Sigmoid colon (tissue), 7 donors: ENCODE data around the gene CYP11A1. TPM values are rescaled to one million over a fixed set of nuclear protein-coding genes. Genes with fewer than 3 reads are reported as not detected.
"Not testable (repeated sequence)": the region's sequence is repeated elsewhere in the genome, so short reads cannot be mapped to it uniquely, and the experiment has no call there.

ENCODE experiments used
- DNase-seq: peaks from one replicate; pipeline ENCODE4 v3.0.0-alpha.2; 2019
- H3K27ac ChIP-seq, 4 donors: fragments of 200-600 bp; sonication (generic); one replicate each; pipeline ENCODE4 v1.5.1; 2016 to 2019; ENCODE audit warnings: mild to moderate bottlenecking in 1 of 4
- H3K27me3 ChIP-seq, 3 donors: fragments of 200-600 bp; sonication (generic); one replicate each; pipeline ENCODE4 v1.5.1; 2019; ENCODE audit warnings: mild to moderate bottlenecking in 1 of 3
- H3K36me3 ChIP-seq, 4 donors: fragments of 200-600 bp; sonication (generic); one replicate each; pipeline ENCODE4 v1.5.1; 2016 to 2019
- H3K4me1 ChIP-seq, 4 donors: fragments of 200-600 bp; sonication (generic); one replicate each; pipeline ENCODE4 v1.5.1; 2017 to 2019
- H3K4me3 ChIP-seq, 4 donors: fragments of 200-600 bp; sonication (generic); one replicate each; pipeline ENCODE4 v1.5.1; 2017 to 2019; ENCODE audit warnings: mild to moderate bottlenecking in 2 of 4, moderate library complexity in 1 of 4
- H3K9me3 ChIP-seq, 4 donors: fragments of 200-600 bp in 3 of 4; sonication (generic) in 3 of 4; one replicate each; pipeline versions ENCODE4 v1.5.1 to v1.6.1; 2013 to 2019
- CTCF ChIP-seq, 4 experiments: fragments of 450-650 bp in 3 of 4; fragments of 200-600 bp in 1 of 4; IDR thresholded peaks; one replicate each; pipeline ENCODE4 v1.5.1; 2016 to 2019; ENCODE audit warnings: antibody characterized with exemption in 4 of 4, mild to moderate bottlenecking in 3 of 4, moderate library complexity in 2 of 4
- EP300 ChIP-seq, 4 donors: sonication (generic); formaldehyde crosslinking; IDR thresholded peaks; one replicate each; pipeline ENCODE4 v1.6.1; 2017; ENCODE audit warnings: antibody characterized with exemption in 4 of 4
- POLR2A ChIP-seq, 2 donors: fragments of 450-650 bp; IDR thresholded peaks; one replicate each; pipeline ENCODE4 v1.6.1; 2016; ENCODE audit warnings: antibody characterized with exemption in 2 of 2, mild to moderate bottlenecking in 2 of 2, moderate library complexity in 2 of 2
- POLR2AphosphoS5 ChIP-seq, 4 donors: sonication (generic); formaldehyde crosslinking; IDR thresholded peaks; one replicate each; pipeline ENCODE4 v1.6.1; 2017; ENCODE audit warnings: antibody characterized with exemption in 4 of 4
- WGBS, 2 donors: extraction: QIAGEN DNeasy Blood & Tissue Kit; methylation state at CpG; one replicate each; pipeline ENCODE4 v1.1.7; 2013; 5-methylcytosine and 5-hydroxymethylcytosine counted together
- intact Hi-C: fragments of 100-400 bp; cut with DNase I; formaldehyde crosslinking; loops from one replicate; pipeline ENCODE4 v1.15.1; 2023
- polyA plus RNA-seq, 3 donors: library from polyadenylated mRNA; stranded (reverse); fragments of 200-250 nt; gene quantifications; one replicate each; pipeline ENCODE4 v1.2.3, GENCODE V29; 2013
- total RNA-seq, 4 donors: library from RNA; depleted of rRNA; stranded (reverse); fragments of >200 nt; gene quantifications; one replicate each; pipeline ENCODE4 v1.1.0, GENCODE V29; 2016
- donor health status: healthy with polysubstance abuse.
- donor health status: Bipolar disorder and iron deficiency.
- donor health status: healthy.

The CYP11A1 gene
- total and polyA plus RNA-seq, 7 donors = 0.22 to 1.7 (median 0.49) TPM; not detected in 2

- DNase-seq = peak; percentile 38
- Histone ChIP-seq H3K4me1 (peaks cover 0 to 12% (median 3%) of the 10 kb centered on the region in 4 donors), H3K9me3 (no peaks in the 10 kb centered on the region), H3K36me3 (no peaks in the 10 kb centered on the region), H3K4me3 (peak overlapping the region in 3 of 4 donors; percentile 39 to 61 (median 60)), H3K27me3 (peaks cover 0 to 32% (median 23%) of the 10 kb centered on the region in 3 donors), H3K27ac (peak overlapping the region in 3 of 4 donors; percentile 11 to 66 (median 54))
- intact Hi-C loops = no loop called here
- WGBS, 2 donors = 75 to 89% methylated on average over 12 of the region's 12 CpGs
- TF ChIP-seq POLR2A (IDR thresholded peaks at IDR 0.05) = no peak
- no peak for TF ChIP-seq POLR2AphosphoS5 (IDR thresholded peaks at IDR 0.05)
- no peak for TF ChIP-seq CTCF (IDR thresholded peaks at IDR 0.05)
Observed at GRCh38 chr15:74364936-74365597, 2.4 kb downstream of the CYP11A1 start.

- H3K4me1 ChIP-seq = peaks cover 0 to 12% (median 3%) of the 10 kb centered on the region in 4 donors
- no peak overlapping the region for H3K27ac ChIP-seq
- H3K9me3 ChIP-seq = no peaks in the 10 kb centered on the region
- DNase-seq = no peak
- no peak for TF ChIP-seq POLR2A (IDR thresholded peaks at IDR 0.05)
- TF ChIP-seq POLR2AphosphoS5 (IDR thresholded peaks at IDR 0.05) = no peak
- TF ChIP-seq EP300 (IDR thresholded peaks at IDR 0.05) = no peak
- no peak for TF ChIP-seq CTCF (IDR thresholded peaks at IDR 0.05)
- peaks cover 0 to 31% (median 22%) of the 10 kb centered on the region in 3 donors for H3K27me3 ChIP-seq
- intact Hi-C loops = no loop called here
- no peaks in the 10 kb centered on the region for H3K36me3 ChIP-seq
- no peak overlapping the region for H3K4me3 ChIP-seq
- 85 to 94% methylated on average over 1 of the region's 1 CpG for WGBS, 2 donors
Observed at GRCh38 chr15:74362482-74362881, 5.0 kb downstream of the CYP11A1 start.

GRCh38 chr15:74360855-74361254 is 6.6 kb downstream of the CYP11A1 start:
- intact Hi-C loops, H3K4me3 ChIP-seq, H3K9me3 ChIP-seq, H3K4me1 ChIP-seq, DNase-seq, H3K36me3 ChIP-seq, H3K27ac ChIP-seq: not testable (repeated sequence)
- peaks cover 0 to 20% (median 6%) of the 10 kb centered on the region in 3 donors for H3K27me3 ChIP-seq
- WGBS, 2 donors = 73 to 79% methylated on average over 1 of the region's 1 CpG

- 30 to 69% methylated on average over 6 of the region's 6 CpGs for WGBS, 2 donors
- H3K4me3 ChIP-seq, H3K36me3 ChIP-seq, H3K27ac ChIP-seq, H3K9me3 ChIP-seq, intact Hi-C loops, H3K4me1 ChIP-seq, H3K27me3 ChIP-seq: not testable (repeated sequence)
- peak; percentile 26 for DNase-seq
Observed at GRCh38 chr15:74359376-74359775, 8.1 kb downstream of the CYP11A1 start.

- H3K27me3 ChIP-seq, H3K27ac ChIP-seq, H3K9me3 ChIP-seq, intact Hi-C loops, H3K4me3 ChIP-seq, H3K4me1 ChIP-seq, H3K36me3 ChIP-seq, DNase-seq: not testable (repeated sequence)
- 72 to 75% methylated on average over 7 of the region's 7 CpGs for WGBS, 2 donors
Observed at GRCh38 chr15:74357514-74357913, 9.9 kb downstream of the CYP11A1 start.

GRCh38 chr15:74356050-74356449 is 11.4 kb downstream of the CYP11A1 start:
- intact Hi-C loops, H3K9me3 ChIP-seq, H3K4me1 ChIP-seq, H3K4me3 ChIP-seq, H3K36me3 ChIP-seq, H3K27ac ChIP-seq: not testable (repeated sequence)
- WGBS, 2 donors = 89 to 90% methylated on average over 6 of the region's 6 CpGs
- DNase-seq = peak; percentile 27
- peaks cover 0 to 15% (median 0%) of the 10 kb centered on the region in 3 donors for H3K27me3 ChIP-seq

- H3K4me1 ChIP-seq, H3K9me3 ChIP-seq, intact Hi-C loops, H3K4me3 ChIP-seq, H3K36me3 ChIP-seq, H3K27ac ChIP-seq: not testable (repeated sequence)
- WGBS, 2 donors = 84 to 85% methylated on average over 2 of the region's 2 CpGs
- peak; percentile 30 for DNase-seq
- peaks cover 0 to 15% (median 0%) of the 10 kb centered on the region in 3 donors for H3K27me3 ChIP-seq
Observed at GRCh38 chr15:74353992-74354391, 13.5 kb downstream of the CYP11A1 start.
